HG02970 (cell line): Measurements from ENCODE around the gene OSBPL7.
A peak's percentile ranks its signal among the peaks of the same experiment; 100 is the strongest.

Experiments used
- ATAC-seq: cut with Tn5 transposase; IDR thresholded peaks from one replicate; pipeline ENCODE4 v1.9.1; 2021; ENCODE audit warnings: mild to moderate bottlenecking, moderate library complexity, moderate number of reproducible peaks; ENCODE audit not compliant: unreplicated experiment, low FRiP score

Gene OSBPL7, protein sequence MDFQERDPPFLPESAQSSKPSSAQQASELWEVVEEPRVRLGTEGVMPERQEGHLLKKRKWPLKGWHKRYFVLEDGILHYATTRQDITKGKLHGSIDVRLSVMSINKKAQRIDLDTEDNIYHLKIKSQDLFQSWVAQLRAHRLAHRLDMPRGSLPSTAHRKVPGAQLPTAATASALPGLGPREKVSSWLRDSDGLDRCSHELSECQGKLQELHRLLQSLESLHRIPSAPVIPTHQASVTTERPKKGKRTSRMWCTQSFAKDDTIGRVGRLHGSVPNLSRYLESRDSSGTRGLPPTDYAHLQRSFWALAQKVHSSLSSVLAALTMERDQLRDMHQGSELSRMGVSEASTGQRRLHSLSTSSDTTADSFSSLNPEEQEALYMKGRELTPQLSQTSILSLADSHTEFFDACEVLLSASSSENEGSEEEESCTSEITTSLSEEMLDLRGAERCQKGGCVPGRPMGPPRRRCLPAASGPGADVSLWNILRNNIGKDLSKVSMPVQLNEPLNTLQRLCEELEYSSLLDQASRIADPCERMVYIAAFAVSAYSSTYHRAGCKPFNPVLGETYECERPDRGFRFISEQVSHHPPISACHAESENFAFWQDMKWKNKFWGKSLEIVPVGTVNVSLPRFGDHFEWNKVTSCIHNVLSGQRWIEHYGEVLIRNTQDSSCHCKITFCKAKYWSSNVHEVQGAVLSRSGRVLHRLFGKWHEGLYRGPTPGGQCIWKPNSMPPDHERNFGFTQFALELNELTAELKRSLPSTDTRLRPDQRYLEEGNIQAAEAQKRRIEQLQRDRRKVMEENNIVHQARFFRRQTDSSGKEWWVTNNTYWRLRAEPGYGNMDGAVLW

DNA sequence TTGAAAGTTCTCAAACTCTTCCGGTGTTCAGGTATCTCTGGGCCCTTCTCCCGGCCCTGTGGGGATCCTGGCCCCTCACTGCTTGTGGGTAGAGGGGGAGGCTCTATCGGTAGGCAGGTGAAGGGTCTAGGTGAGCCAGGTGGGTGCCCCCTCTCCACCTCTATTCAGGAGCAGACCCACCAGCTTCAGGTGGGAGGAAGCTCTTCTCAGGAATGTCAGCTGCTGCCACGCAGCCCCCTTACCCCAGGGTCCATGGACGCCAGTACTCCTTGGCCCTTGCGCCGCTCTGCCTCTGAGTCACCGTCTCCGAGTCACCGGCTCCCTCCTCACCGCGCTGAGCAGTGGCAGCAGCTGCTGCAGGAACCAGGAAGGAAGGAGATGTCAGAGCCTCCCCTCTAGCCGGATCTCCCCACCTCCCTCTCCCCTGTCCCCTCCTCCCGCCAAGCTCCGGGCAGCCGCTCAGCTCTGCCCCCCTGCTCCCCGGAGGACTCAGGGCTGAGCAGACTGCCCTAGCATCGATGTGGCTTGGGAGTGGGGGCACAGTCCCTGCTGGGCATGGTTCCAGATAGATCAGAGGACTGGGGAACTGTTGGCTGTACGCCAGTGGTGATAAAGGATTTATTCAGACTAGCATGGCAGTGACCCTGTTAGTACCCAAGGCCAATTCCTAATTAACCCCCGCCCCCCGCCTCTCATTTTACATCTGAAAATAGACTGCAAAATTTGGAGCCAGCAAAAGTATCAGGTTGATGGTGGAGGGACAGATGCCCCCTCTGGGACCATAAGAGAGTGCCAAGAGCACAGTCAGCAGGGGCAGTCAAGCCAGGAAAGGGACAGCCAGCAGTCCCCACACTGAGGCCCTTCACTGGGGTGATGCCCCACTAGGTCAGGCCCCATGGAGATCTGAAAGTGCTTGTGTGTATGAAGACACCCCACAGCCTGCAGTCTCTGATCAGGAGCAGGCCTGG lies at the start of gene OSBPL7:
Gene OSBPL7 (minus strand): TSS at position 371 of the 968 bp plus-strand sequence. CDS start 1,516 bp downstream, outside the sequence.
- peak; percentile 57 for ATAC-seq

DNA sequence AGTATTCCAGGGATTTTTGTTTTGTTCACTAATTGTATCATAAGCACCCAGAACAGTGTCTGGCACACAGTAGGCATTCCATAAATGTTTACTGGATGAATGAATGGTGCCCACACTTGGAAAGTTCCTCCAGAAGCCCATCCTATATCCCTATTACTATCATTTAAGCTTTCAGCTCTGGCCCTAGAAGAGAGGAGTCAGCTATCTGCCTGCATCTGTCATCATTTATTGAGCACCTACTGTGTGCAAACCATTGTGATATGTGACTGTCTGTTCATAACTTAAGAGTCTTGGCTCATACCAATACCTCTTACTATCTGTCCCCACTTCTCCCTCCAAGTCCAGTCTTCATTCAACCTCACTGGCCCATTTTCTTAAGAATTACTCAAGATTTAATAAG lies 49.5 kb upstream of the OSBPL7 start:
- ATAC-seq, result no peak

DNA sequence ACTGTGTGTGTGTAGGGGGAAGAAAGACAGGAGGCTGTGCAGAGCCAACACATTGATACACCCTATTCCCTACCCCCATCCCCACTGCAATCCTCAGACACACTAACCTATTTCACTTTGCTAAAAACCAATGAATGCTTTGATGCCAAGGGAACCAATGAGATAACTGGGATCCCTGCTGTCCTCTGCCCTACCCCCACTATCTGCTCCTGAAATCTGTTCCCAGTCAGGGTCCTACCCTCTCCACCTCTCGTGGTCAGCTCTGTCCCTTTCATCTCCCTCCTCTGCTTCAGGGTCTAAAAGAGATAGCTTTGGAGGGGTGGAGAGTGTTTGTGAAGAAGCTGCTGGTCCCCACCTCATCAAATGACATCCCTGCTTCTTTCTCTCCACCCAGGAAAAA lies 48.5 kb upstream of the OSBPL7 start:
- ATAC-seq, result no peak

DNA sequence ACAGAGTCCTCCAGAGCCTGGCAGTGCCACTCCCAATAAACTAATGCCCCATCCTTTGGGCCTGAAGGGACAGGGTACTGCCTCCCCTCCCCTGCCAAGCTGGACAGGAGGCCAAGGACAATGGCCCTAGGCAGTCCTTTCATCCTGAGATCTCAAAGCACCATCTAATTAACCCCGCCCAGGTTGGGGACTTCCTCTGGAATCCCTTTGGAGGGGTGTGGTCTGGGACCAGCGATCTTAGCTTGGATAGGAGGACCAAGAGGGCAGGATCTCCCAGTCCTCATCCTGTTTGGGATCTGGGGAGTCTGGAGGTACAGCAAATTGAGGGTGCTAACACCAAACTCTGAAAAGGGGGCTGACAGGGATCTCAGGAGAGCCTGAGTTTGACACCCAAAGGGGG lies 47.5 kb upstream of the OSBPL7 start:
- ATAC-seq, result no peak

DNA sequence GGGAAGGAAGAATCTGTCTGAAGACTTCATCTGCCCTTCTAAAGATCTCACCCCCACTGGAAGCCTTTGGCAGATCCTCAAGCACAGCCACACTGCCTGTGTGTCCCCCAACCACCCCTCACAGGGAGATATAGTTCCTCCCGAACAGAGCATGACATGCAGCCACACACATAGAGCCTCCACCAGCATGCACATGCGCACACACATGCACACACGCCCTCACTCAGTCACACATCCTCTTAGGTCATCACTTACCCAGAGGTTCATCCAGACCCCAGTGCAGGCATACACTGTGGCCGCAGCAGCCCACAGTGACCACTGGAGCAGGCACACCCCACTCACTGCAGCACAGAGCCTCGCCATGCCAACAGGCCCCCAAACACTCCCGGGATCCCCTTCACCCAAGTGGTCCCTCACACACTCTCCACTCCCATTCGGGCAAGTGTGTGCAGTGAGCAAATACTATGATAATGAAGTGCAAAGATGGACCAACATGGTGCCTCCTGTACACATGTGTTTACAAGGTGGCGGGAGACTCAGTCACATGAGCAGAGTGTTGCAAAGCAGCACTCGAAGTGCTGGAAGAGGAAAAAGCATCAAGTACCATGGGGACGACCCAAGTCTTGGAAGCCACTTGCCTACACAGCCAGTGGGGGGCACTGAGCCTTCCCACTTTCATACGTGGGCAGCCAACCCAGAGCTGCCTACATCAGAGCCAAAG lies 46.4 kb upstream of the OSBPL7 start:
- no peak for ATAC-seq

DNA sequence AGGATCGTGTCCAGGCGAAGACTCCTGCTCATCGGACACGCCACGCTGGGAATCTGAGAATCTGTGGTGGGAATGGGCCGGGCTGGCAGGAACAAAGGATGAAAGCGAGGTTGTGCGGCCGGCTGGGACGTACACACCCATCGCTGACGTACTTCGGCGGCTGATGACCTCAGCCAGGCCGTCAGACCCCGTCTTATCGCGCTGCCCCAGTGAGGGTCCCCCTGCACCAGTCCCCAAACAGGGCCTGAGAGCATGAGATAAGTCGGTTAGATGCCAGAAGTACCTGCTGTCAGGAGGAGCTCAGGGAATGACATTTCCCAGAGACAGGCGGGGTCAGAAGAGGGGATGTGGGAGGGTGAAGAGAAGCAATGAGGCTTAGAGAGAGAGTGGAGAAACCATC lies 45.3 kb upstream of the OSBPL7 start:
- no peak for ATAC-seq

DNA sequence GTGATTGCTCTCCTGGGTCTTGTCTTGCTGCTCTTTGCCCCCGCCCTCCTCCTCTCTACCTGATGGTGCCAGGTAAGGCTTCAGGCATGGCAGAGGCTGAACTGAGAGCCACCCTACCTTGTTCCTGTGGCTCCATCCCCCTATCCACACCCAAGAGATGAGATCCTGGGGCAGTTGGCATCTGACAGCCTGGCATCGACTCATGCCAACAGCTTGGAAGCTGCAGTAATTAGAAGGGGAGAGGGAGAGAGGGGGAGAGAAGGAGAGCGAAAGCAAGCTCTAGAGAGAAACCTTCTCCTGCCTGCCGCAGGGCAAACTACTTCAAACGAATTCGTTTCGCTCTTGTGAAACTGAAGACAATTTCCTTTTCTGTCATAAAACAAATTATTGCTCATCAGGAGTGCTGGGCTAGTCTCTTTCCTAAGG lies 43.2 kb upstream of the OSBPL7 start:
- no peak for ATAC-seq

DNA sequence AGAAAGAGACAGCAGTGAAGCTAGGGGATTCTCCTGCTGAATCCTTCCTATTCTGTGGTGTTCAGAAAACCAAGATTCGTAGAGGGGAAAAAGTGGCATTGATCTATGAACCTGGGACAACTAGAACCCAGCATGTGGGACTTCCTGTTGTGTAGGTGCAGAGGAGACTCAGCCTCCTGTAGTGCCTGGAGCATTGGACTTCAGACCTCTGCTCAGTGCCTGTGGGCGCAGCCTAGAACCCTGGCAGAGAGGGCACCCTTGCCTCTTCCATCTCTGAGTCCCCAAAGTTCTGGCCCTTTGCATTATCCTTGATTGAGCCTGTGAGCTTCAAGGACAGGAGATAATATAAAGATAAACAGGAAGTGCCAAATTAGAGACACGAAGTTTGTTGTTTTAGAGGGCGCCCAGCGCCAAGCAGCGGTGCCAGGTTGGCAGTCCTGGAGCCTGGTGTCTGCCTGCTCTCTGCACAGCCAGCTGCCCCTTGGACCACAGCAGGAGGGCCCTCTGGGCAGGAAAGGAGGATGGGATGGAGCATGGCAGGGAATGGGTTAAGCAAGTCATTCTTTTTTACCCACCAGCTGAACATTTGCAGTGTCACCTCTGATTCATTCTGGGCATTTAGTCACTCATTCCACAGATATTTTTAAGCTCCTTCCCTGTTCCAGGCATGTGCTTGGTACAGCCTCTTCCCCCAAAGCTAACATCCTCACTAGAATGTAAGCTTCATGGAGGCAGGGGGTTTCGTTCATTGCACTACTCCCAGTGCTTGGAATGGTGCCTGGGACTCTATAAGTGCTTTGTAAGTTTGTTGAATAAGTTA lies 41.2 kb upstream of the OSBPL7 start:
- no peak for ATAC-seq

DNA sequence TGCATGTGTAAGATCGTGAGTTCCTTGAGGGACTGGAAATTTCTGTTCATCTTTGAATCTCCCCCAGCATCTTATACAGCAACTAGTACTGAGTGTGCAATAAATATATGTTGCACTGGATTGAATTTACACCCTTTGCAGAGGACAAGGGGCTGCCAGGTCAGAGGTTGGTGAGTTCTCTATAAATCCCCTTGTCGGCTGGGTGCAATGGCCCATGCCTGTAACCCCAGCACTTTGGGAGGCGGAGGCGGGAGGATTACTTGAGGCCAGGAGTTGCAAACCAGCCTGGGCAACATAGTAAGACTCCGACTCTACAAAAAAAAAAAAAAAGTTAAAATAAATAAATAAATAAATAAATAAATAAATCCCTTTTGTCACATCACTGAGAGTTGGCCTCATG lies 38.8 kb upstream of the OSBPL7 start:
- no peak for ATAC-seq

DNA sequence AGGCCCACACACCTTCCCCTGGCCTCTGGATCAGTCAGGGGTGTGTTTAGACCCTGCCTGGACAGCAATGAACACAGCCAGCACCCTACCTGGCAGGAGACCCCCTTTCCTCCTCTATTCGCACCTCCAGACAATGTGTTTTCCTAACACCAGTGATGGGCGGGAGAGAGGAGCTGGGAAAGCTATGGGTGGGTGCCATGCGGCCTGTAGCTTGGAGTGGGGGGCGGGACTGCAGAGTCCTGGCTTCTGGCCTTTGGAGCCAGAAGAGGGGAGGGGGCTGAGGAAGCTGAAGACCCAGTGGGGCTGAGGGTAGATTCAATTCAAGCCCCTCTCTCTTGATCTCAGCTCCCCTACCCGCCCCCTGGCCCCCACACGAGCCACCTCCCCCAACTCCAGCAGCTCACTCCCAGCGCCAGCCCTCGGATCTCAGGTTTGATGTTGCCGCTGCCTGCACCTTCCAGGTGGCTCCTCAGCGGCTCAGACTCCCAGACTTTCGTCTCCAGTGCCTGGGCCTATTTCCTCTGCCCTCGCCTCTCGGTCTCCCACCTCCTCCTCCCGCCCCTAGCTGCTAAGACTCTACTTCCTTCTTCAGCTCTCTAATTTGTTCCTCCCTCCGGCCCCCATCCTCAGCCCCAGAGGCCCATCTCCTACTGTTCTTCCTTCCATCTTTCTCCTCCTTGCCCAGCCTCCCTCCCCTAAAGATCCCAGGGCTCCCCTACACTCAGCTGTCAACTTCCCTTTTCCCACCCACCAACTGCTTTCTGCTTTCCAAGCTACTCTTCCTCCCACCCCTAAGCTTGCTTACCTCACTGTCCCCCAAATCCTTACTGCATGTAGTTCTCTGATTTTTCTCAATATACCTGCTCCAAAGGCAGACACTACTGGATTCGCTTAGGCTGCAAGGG lies 36.2 kb upstream of the OSBPL7 start:
- no peak for ATAC-seq

DNA sequence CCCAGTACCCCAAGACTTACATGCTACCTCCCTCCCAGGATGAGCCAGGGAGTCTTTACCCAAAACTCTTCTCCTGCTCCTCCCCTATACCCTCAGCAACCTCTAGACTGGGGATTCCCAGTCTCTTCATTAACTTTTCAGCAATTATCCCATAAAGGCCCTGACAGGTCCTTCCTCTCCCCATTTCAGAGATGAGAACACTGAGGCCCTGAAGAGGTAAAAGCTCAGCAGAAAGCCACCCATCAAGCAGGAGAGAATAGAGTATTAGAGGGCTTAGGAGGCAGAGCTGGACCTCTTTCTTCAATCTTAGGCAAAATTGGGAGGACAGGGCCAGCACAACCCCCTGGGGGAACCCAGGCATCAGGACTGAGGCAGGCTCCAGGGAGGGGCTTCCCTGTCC lies 35.2 kb upstream of the OSBPL7 start:
- ATAC-seq, result no peak

DNA sequence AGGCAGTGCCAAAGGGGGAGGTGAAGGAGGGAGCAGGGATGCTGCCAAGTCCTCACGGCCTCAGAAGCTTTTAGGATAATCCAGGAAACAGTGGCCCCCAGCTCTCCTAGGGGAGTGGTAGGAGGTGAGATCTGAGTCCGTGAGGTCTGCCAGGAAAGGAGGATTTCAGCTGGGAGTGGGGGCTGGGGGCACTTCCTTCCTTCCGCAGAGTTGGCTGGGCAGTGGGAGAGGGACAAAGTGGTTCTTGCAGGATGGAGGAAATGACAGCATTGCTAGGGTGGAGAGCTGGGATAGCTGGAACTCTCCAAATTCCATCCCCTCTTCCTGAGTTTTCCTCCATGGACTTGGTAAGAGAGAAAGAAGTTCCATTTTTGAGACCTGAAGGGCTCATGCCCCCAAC lies 34.1 kb upstream of the OSBPL7 start:
- no peak for ATAC-seq

DNA sequence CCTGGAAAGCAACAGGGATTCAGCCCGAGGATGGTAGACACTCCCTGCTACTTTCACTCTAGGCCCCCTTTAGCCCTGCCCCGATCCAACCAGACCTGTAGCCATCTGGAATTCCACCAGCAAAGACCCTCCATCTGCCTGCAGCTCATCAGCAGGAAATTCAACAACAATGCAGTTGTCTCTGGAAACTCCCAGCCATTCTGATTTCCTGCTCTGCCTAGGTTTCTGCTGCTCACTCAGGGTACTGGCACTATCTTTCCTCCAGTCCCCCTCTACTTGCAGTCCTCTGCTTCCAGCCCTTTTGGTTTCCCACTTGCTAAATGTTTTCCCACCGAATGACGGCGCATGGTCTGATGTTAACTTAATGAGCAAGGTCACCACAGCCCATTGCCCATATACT lies 32.0 kb upstream of the OSBPL7 start:
- no peak for ATAC-seq

DNA sequence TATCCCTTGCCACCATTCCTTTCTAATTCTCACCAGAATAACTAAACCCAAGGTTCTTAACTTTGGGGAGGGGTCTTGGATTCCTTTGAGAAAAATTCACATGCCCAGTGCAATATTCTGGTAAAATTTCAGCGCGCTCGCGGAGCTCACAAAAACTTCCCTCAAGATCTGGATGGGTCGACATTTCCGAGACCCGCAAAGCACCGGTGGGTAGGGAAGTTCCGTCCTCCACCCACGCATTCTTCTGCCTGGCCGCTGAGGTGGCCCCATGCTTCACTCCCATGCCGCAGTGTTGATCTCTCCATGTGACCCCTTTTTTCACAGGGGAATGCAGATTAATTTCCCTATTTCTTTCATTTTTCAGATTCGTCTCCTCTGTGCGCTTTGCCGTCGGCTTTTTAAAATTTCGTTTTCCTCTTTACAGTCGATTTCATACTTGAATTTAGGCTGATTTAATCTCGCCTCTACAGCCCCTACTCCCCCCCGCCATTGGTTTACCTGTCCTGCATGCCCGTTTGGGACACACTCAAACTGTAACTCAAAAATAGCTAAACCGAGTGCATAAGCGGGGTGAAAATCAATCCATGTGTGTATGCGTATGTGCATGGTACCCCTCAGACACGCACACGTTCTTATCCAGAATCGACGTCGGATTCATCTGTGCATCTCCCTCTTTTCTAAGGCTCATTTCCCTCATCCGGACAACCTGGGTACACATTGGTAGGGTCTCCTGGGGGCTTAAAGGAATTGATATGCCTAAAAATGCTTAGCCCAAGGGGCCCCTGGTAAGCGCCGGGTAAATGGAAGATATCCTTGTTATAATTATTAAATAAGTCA lies 30.7 kb upstream of the OSBPL7 start:
- no peak for ATAC-seq

DNA sequence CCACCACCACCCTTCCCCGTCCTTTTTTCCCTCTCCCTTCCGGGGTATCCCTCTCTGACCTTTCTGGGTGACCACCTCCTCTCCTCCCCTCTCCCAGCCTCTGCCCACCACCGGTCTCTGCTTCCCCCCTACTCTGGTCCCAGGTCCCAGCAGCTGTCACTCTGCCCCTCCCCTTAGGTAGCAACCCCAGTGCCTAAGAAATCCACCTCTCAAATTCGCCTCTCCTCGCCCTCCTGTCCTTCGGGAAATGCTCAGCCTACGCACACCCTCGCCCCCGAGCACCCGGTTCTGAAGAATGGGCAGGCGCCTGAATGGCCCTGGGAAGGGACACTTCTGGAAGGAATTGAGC lies 30.1 kb upstream of the OSBPL7 start:
- ATAC-seq, result no peak

DNA sequence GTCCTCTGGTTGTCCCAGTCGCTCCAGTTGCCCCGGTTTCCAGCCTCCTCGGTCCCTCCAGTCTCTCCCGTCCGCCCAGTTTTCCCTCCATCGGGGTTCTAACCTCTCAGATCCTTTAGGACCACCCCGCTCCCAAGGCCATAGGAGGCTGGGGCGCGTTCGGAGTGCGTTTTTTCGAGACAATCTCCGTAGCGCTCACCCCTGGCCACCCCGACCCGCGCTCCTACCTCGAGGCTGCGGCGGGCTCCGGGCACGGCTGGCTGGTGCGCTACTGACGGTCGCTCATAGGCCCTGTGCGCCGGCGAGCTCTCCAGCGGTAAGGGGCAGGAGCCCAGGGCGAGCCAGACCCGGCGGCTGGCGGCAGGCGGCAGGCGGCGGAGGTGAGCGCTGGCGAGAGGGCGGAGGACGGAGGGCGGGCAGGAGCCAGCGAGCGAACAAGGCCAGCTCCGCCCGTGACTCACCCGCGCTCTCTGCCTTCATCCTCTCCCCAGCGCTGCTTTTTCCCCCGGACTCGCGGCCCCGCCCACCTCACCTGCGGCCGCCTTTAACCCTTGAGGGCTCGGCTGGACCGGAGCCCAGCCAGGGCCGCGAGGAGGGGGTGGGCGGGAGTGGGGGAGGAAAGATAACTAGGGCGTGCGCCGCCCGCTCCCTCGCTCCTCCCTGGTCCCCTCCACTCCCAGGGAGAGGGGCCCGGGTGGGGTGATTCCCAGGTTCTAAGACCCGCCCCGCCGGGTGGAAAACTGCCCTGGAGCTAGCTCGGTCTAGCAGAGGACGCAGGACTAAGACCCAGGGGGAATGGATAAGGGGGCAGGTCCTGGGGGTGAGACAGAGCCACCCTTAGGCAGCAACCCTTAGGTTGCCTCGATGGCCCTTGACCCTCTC lies 29.3 kb upstream of the OSBPL7 start, which contains the start of gene SP6:
Gene SP6 (minus strand): TSS at position 472 of the 882 bp plus-strand sequence. CDS start 2,734 bp downstream, outside the sequence.
- ATAC-seq, result no peak
